ENCODE results near the gene AEBP2. TPM values are rescaled to one million over a fixed set of nuclear protein-coding genes. Genes with fewer than 3 reads are reported as not detected.

AEBP2 gene
- polyA plus RNA-seq, 1 donor (not counting 4 experiments of a cell fraction or from before 2014, with no cell fraction given): 19.6 TPM

DNA sequence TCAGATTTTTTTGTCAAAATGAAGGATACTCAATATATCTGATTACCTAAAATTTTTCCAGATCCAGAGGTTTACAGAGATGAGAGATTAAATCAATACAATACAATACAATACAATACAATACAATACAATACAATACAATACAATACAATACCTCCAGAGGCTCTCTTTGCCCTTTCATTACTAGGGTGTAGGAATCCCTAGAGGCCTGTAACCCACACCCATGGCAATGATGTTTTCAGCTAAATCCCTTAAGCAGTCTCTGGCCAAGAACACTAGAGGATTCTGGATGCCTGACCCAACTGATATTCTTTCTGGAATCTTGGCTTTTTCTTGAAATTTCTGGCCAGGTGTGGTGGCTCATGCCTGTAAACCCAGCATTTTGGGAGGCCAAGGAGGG lies 23.7 kb upstream of the AEBP2 start:
- Histone ChIP-seq H3K9ac (ENCODE audit: control insufficient read depth, extremely low read depth, insufficient read depth, low read length) (no peak overlapping the region), H3K4me3 (ENCODE audit: control insufficient read depth in 2 of 3, extremely low read depth in 1 of 3, insufficient read depth in 2 of 3, low read depth in 1 of 3, low read length in 3 of 3) (no peak overlapping the region), H3K4me2 (ENCODE audit: control insufficient read depth, extremely low read depth, insufficient read depth, low read depth, low read length) (no peak overlapping the region), H2AFZ (ENCODE audit: control insufficient read depth, low read length) (no peak overlapping the region), H3K9me1 (ENCODE audit: control insufficient read depth, extremely low read depth, insufficient read depth, low read length) (no peaks in the 10 kb centered on the region), H4K20me1 (ENCODE audit: control insufficient read depth, extremely low read depth, insufficient read depth, low read length) (no peaks in the 10 kb centered on the region), H3K79me2 (ENCODE audit: control insufficient read depth, insufficient read depth, low read length) (no peaks in the 10 kb centered on the region), H3K4me1 (ENCODE audit: control insufficient read depth, extremely low read depth, insufficient read depth, low read length) (peaks cover 14% of the 10 kb centered on the region), H3K27me3 (ENCODE audit: control insufficient read depth, extremely low read depth, insufficient read depth, low read length) (no peaks in the 10 kb centered on the region), H3K27ac (ENCODE audit: control insufficient read depth, insufficient read depth, low read length) (no peak overlapping the region), H3K36me3 (ENCODE audit: control insufficient read depth in 2 of 2, extremely low read depth in 1 of 2, insufficient read depth in 2 of 2, low read length in 2 of 2) (no peaks in the 10 kb centered on the region), H3K9me3 (ENCODE audit: control insufficient read depth, low read depth, low read length) (no peaks in the 10 kb centered on the region)
- DNase-seq (ENCODE audit: low read depth, low spot score) (no peak), FAIRE-seq (no peak)
- no peak for TF ChIP-seq EZH2 (IDR thresholded peaks at IDR 0.05; ENCODE audit: low read length)
- dilution Hi-C loops (cut with MboI; ENCODE audit: extremely low pct_ligation_motif_present, low sequenced_read_pairs): no loop called here

DNA sequence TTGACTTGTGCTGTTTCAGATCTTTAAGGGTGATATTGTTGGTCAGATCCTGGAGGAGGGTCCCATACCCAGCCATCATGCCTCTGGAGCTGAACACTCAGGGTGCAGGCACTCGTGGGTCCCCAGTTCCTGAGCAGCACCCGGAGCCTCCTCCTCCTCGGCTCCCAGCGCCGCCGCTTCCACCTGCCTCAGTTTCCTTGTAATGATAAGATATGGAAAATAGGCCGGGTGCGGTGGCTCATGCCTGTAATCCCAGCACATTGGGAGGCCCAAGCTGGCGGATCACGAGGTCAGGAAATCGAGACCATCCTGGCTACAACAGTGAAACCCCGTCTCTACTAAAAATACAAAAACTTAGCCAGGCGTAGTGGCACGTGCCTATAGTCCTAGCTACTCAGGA lies 20.2 kb upstream of the AEBP2 start:
- no peaks in the 10 kb centered on the region for H3K4me1 ChIP-seq (ENCODE audit: control insufficient read depth, extremely low read depth, insufficient read depth, low read length)
- no peak for TF ChIP-seq EZH2 (IDR thresholded peaks at IDR 0.05; ENCODE audit: low read length)
- TF ChIP-seq, protein P1, sequence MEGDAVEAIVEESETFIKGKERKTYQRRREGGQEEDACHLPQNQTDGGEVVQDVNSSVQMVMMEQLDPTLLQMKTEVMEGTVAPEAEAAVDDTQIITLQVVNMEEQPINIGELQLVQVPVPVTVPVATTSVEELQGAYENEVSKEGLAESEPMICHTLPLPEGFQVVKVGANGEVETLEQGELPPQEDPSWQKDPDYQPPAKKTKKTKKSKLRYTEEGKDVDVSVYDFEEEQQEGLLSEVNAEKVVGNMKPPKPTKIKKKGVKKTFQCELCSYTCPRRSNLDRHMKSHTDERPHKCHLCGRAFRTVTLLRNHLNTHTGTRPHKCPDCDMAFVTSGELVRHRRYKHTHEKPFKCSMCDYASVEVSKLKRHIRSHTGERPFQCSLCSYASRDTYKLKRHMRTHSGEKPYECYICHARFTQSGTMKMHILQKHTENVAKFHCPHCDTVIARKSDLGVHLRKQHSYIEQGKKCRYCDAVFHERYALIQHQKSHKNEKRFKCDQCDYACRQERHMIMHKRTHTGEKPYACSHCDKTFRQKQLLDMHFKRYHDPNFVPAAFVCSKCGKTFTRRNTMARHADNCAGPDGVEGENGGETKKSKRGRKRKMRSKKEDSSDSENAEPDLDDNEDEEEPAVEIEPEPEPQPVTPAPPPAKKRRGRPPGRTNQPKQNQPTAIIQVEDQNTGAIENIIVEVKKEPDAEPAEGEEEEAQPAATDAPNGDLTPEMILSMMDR (optimal IDR thresholded peaks at IDR 0.05 in 1 of 3, IDR thresholded peaks at IDR 0.05 in 1 of 3, conservative IDR thresholded peaks at IDR 0.05 in 1 of 3; ENCODE audit: extremely low read depth in 1 of 3, insufficient read depth in 2 of 3, low read length in 3 of 3): no peak
- no peak overlapping the region for H2AFZ ChIP-seq (ENCODE audit: control insufficient read depth, low read length)
- dilution Hi-C loops (cut with MboI; ENCODE audit: extremely low pct_ligation_motif_present, low sequenced_read_pairs): no loop called here
- DNase-seq (ENCODE audit: low read depth, low spot score) (no peak), FAIRE-seq (no peak)
- no peaks in the 10 kb centered on the region for H4K20me1 ChIP-seq (ENCODE audit: control insufficient read depth, extremely low read depth, insufficient read depth, low read length)
- H3K79me2 ChIP-seq (ENCODE audit: control insufficient read depth, insufficient read depth, low read length): no peaks in the 10 kb centered on the region
- H3K4me3 ChIP-seq (ENCODE audit: control insufficient read depth in 2 of 3, extremely low read depth in 1 of 3, insufficient read depth in 2 of 3, low read depth in 1 of 3, low read length in 3 of 3): no peak overlapping the region
- no peak overlapping the region for H3K9ac ChIP-seq (ENCODE audit: control insufficient read depth, extremely low read depth, insufficient read depth, low read length)
- H3K36me3 ChIP-seq (ENCODE audit: control insufficient read depth in 2 of 2, extremely low read depth in 1 of 2, insufficient read depth in 2 of 2, low read length in 2 of 2): no peaks in the 10 kb centered on the region
- H3K4me2 ChIP-seq (ENCODE audit: control insufficient read depth, extremely low read depth, insufficient read depth, low read depth, low read length): no peak overlapping the region
- H3K27ac ChIP-seq (ENCODE audit: control insufficient read depth, insufficient read depth, low read length): no peak overlapping the region
- H3K9me3 ChIP-seq (ENCODE audit: control insufficient read depth, low read depth, low read length): no peaks in the 10 kb centered on the region
- no peaks in the 10 kb centered on the region for H3K9me1 ChIP-seq (ENCODE audit: control insufficient read depth, extremely low read depth, insufficient read depth, low read length)
- H3K27me3 ChIP-seq (ENCODE audit: control insufficient read depth, extremely low read depth, insufficient read depth, low read length): no peaks in the 10 kb centered on the region
